ENCODE measurements around the gene PLPP4.
A peak's percentile ranks its signal among the peaks of the same experiment; 100 is the strongest.
"Not testable (repeated sequence)": the region's sequence is repeated elsewhere in the genome, so short reads cannot be mapped to it uniquely, and the experiment has no call there.

Gene PLPP4

GRCh38 chr10:120492346-120492745 lies 35.3 kb downstream of the PLPP4 start:
- DNase-seq: no peak

- DNase-seq: no peak
Measured at GRCh38 chr10:120493411-120494312, 36.6 kb downstream of the PLPP4 start.

- DNase-seq: no peak
Measured at GRCh38 chr10:120494313-120494710, 37.3 kb downstream of the PLPP4 start.

- no peak for DNase-seq
Measured at GRCh38 chr10:120495226-120496009, 38.4 kb downstream of the PLPP4 start.

- DNase-seq: no peak
Measured at GRCh38 chr10:120499883-120500282, 42.9 kb downstream of the PLPP4 start.

- DNase-seq: no peak
Measured at GRCh38 chr10:120503689-120504088, 46.7 kb downstream of the PLPP4 start.

- DNase-seq: not testable (repeated sequence)
Measured at GRCh38 chr10:120504227-120504626, 47.2 kb downstream of the PLPP4 start.

GRCh38 chr10:120505056-120505455 lies 48.0 kb downstream of the PLPP4 start:
- DNase-seq: no peak

- peak in 1 of 2 donors; percentile 60 for DNase-seq
Measured at GRCh38 chr10:120505866-120506265, 48.8 kb downstream of the PLPP4 start.

GRCh38 chr10:120506674-120507073 lies 49.6 kb downstream of the PLPP4 start:
- no peak for DNase-seq

- DNase-seq: no peak
Measured at GRCh38 chr10:120507175-120507574, 50.1 kb downstream of the PLPP4 start.

GRCh38 chr10:120507651-120508050 lies 50.6 kb downstream of the PLPP4 start:
- DNase-seq: no peak

- no peak for DNase-seq
Measured at GRCh38 chr10:120508393-120508792, 51.4 kb downstream of the PLPP4 start.

- no peak for DNase-seq
Measured at GRCh38 chr10:120508966-120509365, 51.9 kb downstream of the PLPP4 start.

- DNase-seq: no peak
Measured at GRCh38 chr10:120511165-120511564, 54.1 kb downstream of the PLPP4 start.

GRCh38 chr10:120513307-120513796 lies 56.3 kb downstream of the PLPP4 start:
- no peak for DNase-seq

- no peak for DNase-seq
Measured at GRCh38 chr10:120514035-120514620, 57.1 kb downstream of the PLPP4 start.

GRCh38 chr10:120514959-120515358 lies 57.9 kb downstream of the PLPP4 start:
- no peak for DNase-seq

- no peak for DNase-seq
Measured at GRCh38 chr10:120515741-120516140, 58.7 kb downstream of the PLPP4 start.

- no peak for DNase-seq
Measured at GRCh38 chr10:120516426-120516825, 59.4 kb downstream of the PLPP4 start.

- peak in 1 of 2 donors; percentile 48 for DNase-seq
Measured at GRCh38 chr10:120517196-120517595, 60.2 kb downstream of the PLPP4 start.

- no peak for DNase-seq
Measured at GRCh38 chr10:120517881-120518484, 61.0 kb downstream of the PLPP4 start.

- DNase-seq: no peak
Measured at GRCh38 chr10:120521880-120522279, 64.9 kb downstream of the PLPP4 start.
